Mesenchymal stem cell (in vitro differentiated cells and primary cell): ENCODE measurements around the gene CD58.

Source experiments
- DNase-seq: peaks from one replicate; pipeline ENCODE4 v3.0.0-alpha.2; 2013
- H2AFZ ChIP-seq: one replicate; pipeline ENCODE4 v1.6.1; 2013; ENCODE audit warnings: low read depth, mild to moderate bottlenecking, control low read depth, inconsistent platforms, low read length, moderate library complexity
- H2AK5ac ChIP-seq: 2 replicates; pipeline ENCODE4 v1.6.1; 2013; ENCODE audit warnings: low read length, moderate library complexity, mild to moderate bottlenecking, inconsistent platforms; ENCODE audit not compliant: severe bottlenecking
- H2BK120ac ChIP-seq: one replicate; pipeline ENCODE4 v1.6.1; 2013; ENCODE audit warnings: low read depth, mild to moderate bottlenecking, inconsistent platforms, low read length, moderate library complexity
- H2BK12ac ChIP-seq, 2 experiments: one replicate each; pipeline ENCODE4 v1.6.1; 2013; ENCODE audit warnings: inconsistent platforms in 2 of 2, low read length in 2 of 2, mild to moderate bottlenecking in 2 of 2, moderate library complexity in 2 of 2, control low read depth in 1 of 2
- H2BK15ac ChIP-seq: one replicate; pipeline ENCODE4 v1.6.1; 2013; ENCODE audit warnings: mild to moderate bottlenecking, low read depth, inconsistent platforms; ENCODE audit not compliant: poor library complexity, severe bottlenecking
- H2BK5ac ChIP-seq: 2 replicates; pipeline ENCODE4 v1.6.1; 2013; ENCODE audit warnings: low read depth, mild to moderate bottlenecking, low read length, control low read depth, inconsistent platforms; ENCODE audit not compliant: poor library complexity, severe bottlenecking
- H3K14ac ChIP-seq, 2 experiments: one replicate each; pipeline ENCODE4 v1.6.1; 2013; ENCODE audit warnings: inconsistent platforms in 2 of 2, low read length in 2 of 2, control low read depth in 1 of 2, mild to moderate bottlenecking in 1 of 2, moderate library complexity in 1 of 2
- H3K18ac ChIP-seq, 2 experiments: one replicate each; pipeline ENCODE4 v1.6.1; 2013; ENCODE audit warnings: inconsistent platforms in 2 of 2, low read length in 2 of 2, control low read depth in 1 of 2, low read depth in 1 of 2, mild to moderate bottlenecking in 1 of 2
- H3K23ac ChIP-seq, 2 experiments: one replicate each; pipeline ENCODE4 v1.6.1; 2013; ENCODE audit warnings: inconsistent platforms in 2 of 2, low read length in 2 of 2, mild to moderate bottlenecking in 2 of 2, moderate library complexity in 2 of 2, control low read depth in 1 of 2
- H3K27ac ChIP-seq: 2 replicates; pipeline ENCODE4 v1.5.1; 2013; ENCODE audit warnings: mild to moderate bottlenecking, moderate library complexity, low read length, control low read depth, inconsistent platforms; ENCODE audit not compliant: poor library complexity, severe bottlenecking
- H3K27me3 ChIP-seq, 2 experiments: 2 replicates each; pipeline versions ENCODE4 v1.6.1 to v1.7.0; 2013; ENCODE audit warnings: low read length in 2 of 2, mild to moderate bottlenecking in 2 of 2, moderate library complexity in 2 of 2, control low read depth in 1 of 2, inconsistent platforms in 1 of 2; ENCODE audit not compliant: control insufficient read depth in 1 of 2, insufficient read depth in 1 of 2
- H3K36me3 ChIP-seq, 2 experiments: 2 replicates each; pipeline versions ENCODE4 v1.6.1 to v1.7.0; 2013; ENCODE audit warnings: low read length in 2 of 2, control low read depth in 1 of 2, inconsistent platforms in 1 of 2, low read depth in 1 of 2, mild to moderate bottlenecking in 1 of 2; ENCODE audit not compliant: insufficient read depth in 2 of 2, control insufficient read depth in 1 of 2
- H3K4ac ChIP-seq, 2 experiments: one replicate each; pipeline ENCODE4 v1.6.1; 2013; ENCODE audit warnings: inconsistent platforms in 2 of 2, low read length in 2 of 2, mild to moderate bottlenecking in 2 of 2, moderate library complexity in 2 of 2, control low read depth in 1 of 2, low read depth in 1 of 2
- H3K4me1 ChIP-seq: 2 replicates; pipeline ENCODE4 v1.6.1; 2013; ENCODE audit warnings: low read depth, low read length, control low read depth; ENCODE audit not compliant: control insufficient read depth, insufficient read depth
- H3K4me2 ChIP-seq: 2 replicates; pipeline ENCODE4 v1.6.1; 2013; ENCODE audit warnings: low read length, mild to moderate bottlenecking, inconsistent platforms; ENCODE audit not compliant: poor library complexity, severe bottlenecking
- H3K4me3 ChIP-seq, 2 experiments: 2 replicates each; pipeline versions ENCODE4 v1.5.1 to v1.7.0; 2013; ENCODE audit warnings: low read length in 2 of 2, mild to moderate bottlenecking in 2 of 2, control low read depth in 1 of 2, low read depth in 1 of 2; ENCODE audit not compliant: insufficient read depth in 1 of 2
- H3K79me1 ChIP-seq: replicated peaks from 2 replicates; pipeline ENCODE4 v1.6.1; 2013; ENCODE audit warnings: mild to moderate bottlenecking, control low read depth, low read length, inconsistent platforms; ENCODE audit not compliant: poor library complexity, severe bottlenecking
- H3K9ac ChIP-seq: 2 replicates; pipeline ENCODE4 v1.7.0; 2013; ENCODE audit warnings: mild to moderate bottlenecking, low read length, moderate library complexity
- H3K9me3 ChIP-seq: 2 replicates; pipeline ENCODE4 v1.7.0; 2013; ENCODE audit warnings: mild to moderate bottlenecking, low read length; ENCODE audit not compliant: control insufficient read depth
- H4K8ac ChIP-seq: one replicate; pipeline ENCODE4 v1.6.1; 2013; ENCODE audit warnings: inconsistent platforms, mild to moderate bottlenecking, low read length, moderate library complexity
- H4K91ac ChIP-seq: one replicate; pipeline ENCODE4 v1.6.1; 2013; ENCODE audit warnings: mild to moderate bottlenecking, low read length, inconsistent platforms
- WGBS: methylation state at CpG from one replicate; pipeline ENCODE4 v1.1.7; 2013; ENCODE audit warnings: mixed read lengths; 5-methylcytosine and 5-hydroxymethylcytosine counted together

The CD58 gene

DNA sequence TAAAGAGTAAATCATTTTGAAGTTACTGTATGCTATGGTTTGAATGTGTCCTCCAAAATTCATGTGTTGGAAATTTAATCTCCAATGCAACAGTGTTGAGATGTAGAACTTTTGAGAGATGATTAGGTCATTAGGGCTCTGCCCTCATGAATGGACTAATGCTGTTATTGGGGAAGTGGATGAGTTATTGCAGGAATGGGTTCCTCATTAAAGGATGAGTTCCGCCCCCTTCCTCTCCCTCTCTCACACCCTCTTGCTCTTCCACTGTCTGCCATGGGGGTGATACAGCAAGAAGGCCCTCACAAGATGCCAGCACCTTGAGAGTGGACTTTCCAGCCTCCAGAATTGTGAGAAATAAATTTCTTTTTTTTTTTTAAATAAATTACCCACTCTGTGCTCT, 100.2 kb downstream of the CD58 start:
- no peak for DNase-seq
- no peaks in the 10 kb centered on the region for H3K79me1 ChIP-seq
- H4K91ac ChIP-seq, result no peak overlapping the region
- no peaks in the 10 kb centered on the region for H3K9me3 ChIP-seq
- no peak overlapping the region for H2BK15ac ChIP-seq
- no peak overlapping the region for H3K27ac ChIP-seq
- H3K14ac ChIP-seq, result no peak overlapping the region
- 100% methylated on average over 1 of the region's 1 CpG for WGBS
- H3K36me3 ChIP-seq, result no peaks in the 10 kb centered on the region
- H3K9ac ChIP-seq, result no peak overlapping the region
- no peak overlapping the region for H3K23ac ChIP-seq
- H2BK120ac ChIP-seq, result no peak overlapping the region
- H3K4me1 ChIP-seq, result peaks cover 23% of the 10 kb centered on the region
- H4K8ac ChIP-seq, result no peak overlapping the region
- no peak overlapping the region for H3K4me3 ChIP-seq
- no peak overlapping the region for H2BK12ac ChIP-seq
- no peak overlapping the region for H3K18ac ChIP-seq
- no peak overlapping the region for H3K4ac ChIP-seq
- no peak overlapping the region for H2AFZ ChIP-seq
- peaks cover 5 to 7% of the 10 kb centered on the region in 2 experiments for H3K27me3 ChIP-seq
- no peak overlapping the region for H3K4me2 ChIP-seq
- H2AK5ac ChIP-seq, result no peak overlapping the region
- H2BK5ac ChIP-seq, result no peak overlapping the region

DNA sequence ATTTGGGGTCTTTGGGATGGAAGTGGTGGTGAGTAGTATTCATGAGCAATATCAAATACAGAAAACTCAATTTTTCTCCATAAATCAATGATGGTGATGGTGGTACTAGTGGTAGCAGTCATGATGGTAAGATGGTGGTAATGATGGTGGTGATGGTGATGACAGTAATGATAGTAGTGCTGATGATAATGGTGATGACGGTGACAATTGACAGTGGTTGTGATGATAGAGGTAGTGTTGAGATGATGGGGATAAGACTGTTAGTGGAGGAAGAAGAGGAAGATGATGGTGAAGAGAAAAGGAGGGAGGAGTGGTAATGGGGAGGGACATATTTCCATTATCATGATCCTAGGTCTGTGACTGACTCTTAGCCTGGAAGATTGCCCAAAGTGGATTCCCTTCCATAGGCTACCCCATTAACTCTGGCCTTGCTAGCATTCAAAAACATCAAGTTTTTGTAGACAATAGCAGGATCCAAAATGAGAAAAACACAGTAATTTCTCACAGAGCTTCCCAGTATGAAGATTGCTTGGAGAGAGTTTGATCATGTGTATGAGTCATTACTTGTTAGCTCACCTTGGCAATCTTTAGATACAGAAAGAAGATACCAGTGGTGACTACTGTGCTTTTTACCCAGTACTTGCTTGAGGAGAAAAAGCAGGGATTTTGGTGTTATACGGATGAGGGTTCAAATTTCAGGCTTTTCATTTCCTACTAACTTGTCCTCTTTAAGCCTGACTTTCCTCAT, 103.8 kb downstream of the CD58 start:
- Histone ChIP-seq H3K4me1 (peaks cover 7% of the 10 kb centered on the region), H3K14ac (no peak overlapping the region), H4K8ac (peak overlapping the region; percentile 19), H3K4ac (no peak overlapping the region), H3K18ac (no peak overlapping the region), H2BK120ac (no peak overlapping the region), H4K91ac (no peak overlapping the region), H3K36me3 (no peaks in the 10 kb centered on the region), H3K27ac (no peak overlapping the region), H3K9ac (no peak overlapping the region), H2BK12ac (no peak overlapping the region), H2AK5ac (no peak overlapping the region), H3K27me3 (peaks cover 7% of the 10 kb centered on the region in 2 experiments), H3K23ac (no peak overlapping the region), H2BK5ac (no peak overlapping the region), H3K4me2 (no peak overlapping the region), H3K79me1 (no peaks in the 10 kb centered on the region), H2BK15ac (no peak overlapping the region), H3K9me3 (no peaks in the 10 kb centered on the region), H3K4me3 (no peak overlapping the region), H2AFZ (no peak overlapping the region)
- 100% methylated on average over 2 of the region's 2 CpGs for WGBS
- no peak for DNase-seq

DNA sequence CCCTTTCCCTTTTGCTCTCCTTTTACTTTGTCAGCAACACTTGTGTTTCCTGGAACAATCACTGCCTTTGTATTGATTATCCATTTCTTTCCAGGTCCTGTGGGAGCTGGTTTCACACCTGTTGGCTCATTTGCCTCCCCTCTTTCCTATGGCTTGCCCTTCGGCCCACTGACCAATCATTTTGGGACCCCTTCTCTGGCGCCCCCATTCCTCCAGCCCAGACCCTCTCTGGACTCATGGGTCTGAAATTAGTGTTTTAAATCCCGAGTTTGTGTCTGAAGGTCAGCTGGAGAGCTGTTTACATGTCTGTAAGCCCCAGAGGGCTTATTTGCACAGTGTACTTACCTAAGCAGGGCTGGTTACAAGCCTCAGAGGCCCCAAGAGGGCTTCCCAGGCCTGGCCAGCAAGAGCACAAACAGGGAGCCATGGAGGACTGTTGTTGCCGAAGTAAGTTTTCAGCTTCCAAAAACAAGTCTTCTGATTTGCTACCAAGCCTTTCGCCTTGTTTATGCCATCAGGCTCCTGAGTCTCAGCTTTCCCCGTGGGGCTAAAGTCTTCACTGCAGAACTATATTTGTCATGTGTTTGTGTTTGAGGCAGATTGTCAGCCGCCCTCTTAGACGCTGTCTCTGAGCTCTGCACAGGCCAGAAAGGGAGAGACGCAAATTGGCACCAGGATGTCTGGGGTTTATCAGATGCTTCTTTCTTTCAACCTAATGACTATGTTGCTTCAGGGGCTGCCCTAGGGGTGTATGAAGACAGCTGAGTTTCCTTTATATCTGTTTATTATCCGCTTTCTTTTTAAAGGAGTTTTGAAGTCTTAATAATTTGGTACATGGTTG, 104.8 kb downstream of the CD58 start:
- Histone ChIP-seq H3K18ac (peak overlapping the region; percentile 38 to 62), H4K8ac (peak overlapping the region; percentile 72), H3K9ac (no peak overlapping the region), H3K27ac (no peak overlapping the region), H4K91ac (no peak overlapping the region), H2BK15ac (no peak overlapping the region), H3K23ac (no peak overlapping the region), H3K27me3 (peaks cover 7 to 9% of the 10 kb centered on the region in 2 experiments), H2BK12ac (no peak overlapping the region), H3K36me3 (no peaks in the 10 kb centered on the region), H2AK5ac (no peak overlapping the region), H3K9me3 (no peaks in the 10 kb centered on the region), H3K4me1 (no peaks in the 10 kb centered on the region), H3K4me3 (no peak overlapping the region), H3K14ac (no peak overlapping the region), H3K4me2 (no peak overlapping the region), H3K79me1 (no peaks in the 10 kb centered on the region), H3K4ac (peak overlapping the region in 1 of 2 experiments; percentile 35), H2BK5ac (no peak overlapping the region), H2AFZ (no peak overlapping the region), H2BK120ac (peak overlapping the region; percentile 19)
- peak; percentile 47 for DNase-seq
- WGBS, result 32% methylated on average over 9 of the region's 10 CpGs

DNA sequence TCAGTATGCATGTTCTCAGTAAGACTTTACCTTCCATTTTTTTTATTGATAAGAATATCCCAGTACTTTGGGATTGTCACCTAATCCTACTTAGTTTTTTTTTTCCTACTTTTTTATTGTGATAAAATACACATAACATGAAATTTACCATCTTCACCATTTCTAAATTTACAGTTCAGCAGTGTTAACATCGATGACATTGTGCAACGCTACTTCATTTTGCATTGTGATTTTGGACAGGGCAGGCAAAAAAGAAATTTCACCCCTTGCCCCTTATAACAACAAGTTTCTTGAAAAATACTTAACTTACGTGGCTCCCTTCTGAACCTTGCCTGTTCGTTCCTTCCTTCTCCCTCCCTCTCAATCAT, 105.4 kb downstream of the CD58 start:
- Histone ChIP-seq H3K9ac (no peak overlapping the region), H3K23ac (no peak overlapping the region), H3K4me2 (no peak overlapping the region)

More for the DNA sequence above, 105.4 kb downstream of the CD58 start:
- no peak for DNase-seq
- no peaks in the 10 kb centered on the region for H3K9me3 ChIP-seq
- peak overlapping the region in 1 of 2 experiments; percentile 35 for H3K4ac ChIP-seq
- no peak overlapping the region for H2BK12ac ChIP-seq
- H2AFZ ChIP-seq, result no peak overlapping the region
- H3K36me3 ChIP-seq, result no peaks in the 10 kb centered on the region
- H4K91ac ChIP-seq, result no peak overlapping the region
- no peak overlapping the region for H3K27ac ChIP-seq
- no peak overlapping the region for H3K18ac ChIP-seq
- no peak overlapping the region for H2BK120ac ChIP-seq
- H3K4me3 ChIP-seq, result no peak overlapping the region
- no peaks in the 10 kb centered on the region for H3K4me1 ChIP-seq
- H2BK15ac ChIP-seq, result no peak overlapping the region
- H3K27me3 ChIP-seq, result peaks cover 11 to 15% of the 10 kb centered on the region in 2 experiments
- H2BK5ac ChIP-seq, result no peak overlapping the region
- no peaks in the 10 kb centered on the region for H3K79me1 ChIP-seq
- no peak overlapping the region for H3K14ac ChIP-seq
- H4K8ac ChIP-seq, result no peak overlapping the region
- 81% methylated on average over 4 of the region's 4 CpGs for WGBS
- H2AK5ac ChIP-seq, result no peak overlapping the region
